Hippocampal formation (tissue), 2 donors: ENCODE data around the gene VGLL4.

ENCODE experiments used
- DNase-seq, 2 donors: peaks; one replicate each; lab custom pipeline; 2025; lab: John Stamatoyannopoulos, UW

The VGLL4 gene

GRCh38 chr3:11551036-11551435, 92.7 kb downstream of the VGLL4 start:
- DNase-seq = no peak

- no peak for DNase-seq
Measured at GRCh38 chr3:11549580-11550140, 94.1 kb downstream of the VGLL4 start.

- no peak for DNase-seq
Measured at GRCh38 chr3:11548721-11549131, 95.0 kb downstream of the VGLL4 start.

GRCh38 chr3:11547498-11547897, 96.2 kb downstream of the VGLL4 start:
- DNase-seq = no peak

GRCh38 chr3:11546657-11547302, 96.9 kb downstream of the VGLL4 start:
- no peak for DNase-seq

- no peak for DNase-seq
Measured at GRCh38 chr3:11545186-11545851, 98.4 kb downstream of the VGLL4 start.

- DNase-seq = no peak
Measured at GRCh38 chr3:11544412-11545181, 99.1 kb downstream of the VGLL4 start.

- no peak for DNase-seq
Measured at GRCh38 chr3:11543948-11544387, 99.7 kb downstream of the VGLL4 start.

GRCh38 chr3:11543141-11543947, 100.4 kb downstream of the VGLL4 start:
- DNase-seq = no peak

- no peak for DNase-seq
Measured at GRCh38 chr3:11542551-11542950, 101.2 kb downstream of the VGLL4 start.

- DNase-seq = no peak
Measured at GRCh38 chr3:11541321-11542303, 102.1 kb downstream of the VGLL4 start.

- no peak for DNase-seq
Measured at GRCh38 chr3:11539677-11540076, 104.0 kb downstream of the VGLL4 start.

GRCh38 chr3:11539218-11539617, 104.5 kb downstream of the VGLL4 start:
- DNase-seq = no peak

GRCh38 chr3:11538581-11538980, 105.1 kb downstream of the VGLL4 start:
- no peak for DNase-seq

- no peak for DNase-seq
Measured at GRCh38 chr3:11536936-11537612, 106.6 kb downstream of the VGLL4 start.

GRCh38 chr3:11536132-11536935, 107.4 kb downstream of the VGLL4 start:
- DNase-seq = no peak

- DNase-seq = no peak
Measured at GRCh38 chr3:11535243-11535960, 108.3 kb downstream of the VGLL4 start.

GRCh38 chr3:11534793-11535101, 109.0 kb downstream of the VGLL4 start:
- no peak for DNase-seq
